K562 (cell line): ENCODE results near the gene AJAP1. TPM values are rescaled to one million over a fixed set of nuclear protein-coding genes. Genes with fewer than 3 reads are reported as not detected.

Experiments
- ATAC-seq: fragments of 200-7000 bp; cut with Tn5 transposase; 3 replicates; pipeline ENCODE4 v1.9.1; 2020; ENCODE audit warnings: moderate library complexity
- BruUV-seq: library from RNA; stranded (reverse); fragments of 400-500 nt; replicated peaks from 2 replicates; lab custom pipeline; 2021; lab: Mats Ljungman, UMichigan
- CTCF ChIA-PET: fragments of 300-600 bp; formaldehyde crosslinking; extraction: SDS; loops from one replicate; lab custom pipeline; 2021; ENCODE audit warnings: low intra/inter-chr PET ratio; lab: Yijun Ruan, JAX
- POLR2A ChIA-PET: fragments of 300-600, 350-650 bp; sonication (Branson Sonifier 250); formaldehyde crosslinking; extraction: SDS; loops from one replicate; lab custom pipeline; 2021; ENCODE audit warnings: antibody characterized with exemption, inconsistent platforms; lab: Yijun Ruan, JAX
- DNase-seq, 4 experiments: peaks; one replicate each; pipeline versions ENCODE4 v3.0.0 to v3.0.0-alpha.2; 2011 to 2018; ENCODE audit warnings: low spot score in 3 of 4, mixed read lengths in 3 of 4; ENCODE audit errors: extremely low read depth in 1 of 4
- FAIRE-seq: peaks from 2 replicates; lab custom pipeline; 2011; peaks lifted over from hg19 to GRCh38; lab: Jason Lieb, UNC
- H2AFZ ChIP-seq: 2 replicates; pipeline ENCODE4 v1.6.0; 2011; ENCODE audit warnings: low read depth, low read length, control low read depth, inconsistent platforms
- H3K27ac ChIP-seq: fragments of 200-600 bp; 3 replicates; pipeline ENCODE4 v1.8.0; 2011; ENCODE audit warnings: low read depth, mild to moderate bottlenecking, control low read depth, inconsistent platforms, low read length, moderate library complexity, mixed read lengths; ENCODE audit errors: extremely low read depth
- H3K27me3 ChIP-seq, 2 experiments: fragments of 300-600 bp in 1 of 2; 2 replicates in 1 of 2; 3 replicates in 1 of 2; pipeline versions ENCODE4 v1.6.0 to v1.8.0; 2011; ENCODE audit warnings: inconsistent platforms in 2 of 2, low read length in 2 of 2, mild to moderate bottlenecking in 1 of 2, mixed read lengths in 1 of 2, moderate library complexity in 1 of 2; ENCODE audit not compliant: control insufficient read depth in 2 of 2, insufficient read depth in 2 of 2
- H3K36me3 ChIP-seq: fragments of 300-600 bp; 3 replicates; pipeline ENCODE4 v1.8.0; 2011; ENCODE audit warnings: mild to moderate bottlenecking, low read length, inconsistent platforms; ENCODE audit not compliant: control insufficient read depth, insufficient read depth
- H3K4me1 ChIP-seq, 2 experiments: fragments of 200-600 bp in 1 of 2; replicated peaks in 1 of 2; 2 replicates in 1 of 2; 3 replicates in 1 of 2; pipeline versions ENCODE4 v1.5.1 to v1.8.0; 2011; ENCODE audit warnings: inconsistent platforms in 2 of 2, low read length in 2 of 2, mild to moderate bottlenecking in 1 of 2, mixed read lengths in 1 of 2, moderate library complexity in 1 of 2; ENCODE audit not compliant: control insufficient read depth in 2 of 2, insufficient read depth in 2 of 2
- H3K4me2 ChIP-seq: 2 replicates; pipeline ENCODE4 v1.6.1; 2011; ENCODE audit warnings: low read length, control low read depth, inconsistent platforms, mixed read lengths; ENCODE audit not compliant: insufficient read depth
- H3K4me3 ChIP-seq: fragments of 200-600 bp; sonication (generic), shearing (Covaris generic); 2 replicates; pipeline ENCODE4 v1.5.1; 2016; ENCODE audit warnings: control low read depth, inconsistent platforms
- H3K79me2 ChIP-seq: fragments of 200-600 bp; 3 replicates; pipeline ENCODE4 v1.8.0; 2011; ENCODE audit warnings: low read length, inconsistent platforms; ENCODE audit not compliant: control insufficient read depth, insufficient read depth
- H3K9ac ChIP-seq, 2 experiments: 2 replicates each; pipeline versions ENCODE4 v1.6.0 to v1.6.1; 2011; ENCODE audit warnings: low read depth in 2 of 2, low read length in 2 of 2, control low read depth in 1 of 2, inconsistent platforms in 1 of 2, mild to moderate bottlenecking in 1 of 2, mixed read lengths in 1 of 2; ENCODE audit not compliant: insufficient read depth in 1 of 2
- H3K9me1 ChIP-seq: one replicate; pipeline ENCODE4 v1.6.0; 2011; ENCODE audit warnings: inconsistent platforms, mild to moderate bottlenecking, low read length, moderate library complexity; ENCODE audit not compliant: control insufficient read depth, insufficient read depth
- H3K9me3 ChIP-seq: replicated peaks from 2 replicates; pipeline ENCODE4 v1.5.1; 2011; ENCODE audit warnings: low read depth, low read length, inconsistent platforms; ENCODE audit not compliant: control insufficient read depth, insufficient read depth
- H4K20me1 ChIP-seq: replicated peaks from 2 replicates; pipeline ENCODE4 v1.6.1; 2011; ENCODE audit warnings: low read length, inconsistent platforms, mixed read lengths; ENCODE audit not compliant: control insufficient read depth, insufficient read depth
- CBFB ChIP-seq: sonication (generic); formaldehyde crosslinking; IDR thresholded peaks from 2 replicates; pipeline ENCODE4 v1.4.0; 2020; ENCODE audit warnings: mild to moderate bottlenecking, missing genetic modification reagents
- HDAC3 ChIP-seq: fragments of 450-650 bp; IDR thresholded peaks from 2 replicates; pipeline ENCODE4 v1.6.1; 2018; ENCODE audit warnings: borderline replicate concordance, mild to moderate bottlenecking, moderate library complexity; ENCODE audit not compliant: partially characterized antibody
- KHSRP ChIP-seq: fragments of 450-650 bp; IDR thresholded peaks from 2 replicates; pipeline ENCODE4 v1.6.1; 2017
- NR3C1 ChIP-seq: sonication (generic); formaldehyde crosslinking; IDR thresholded peaks from 2 replicates; pipeline ENCODE4 v1.8.1; 2022; ENCODE audit warnings: missing genetic modification reagents
- POLR2G ChIP-seq: fragments of 200-400 bp; formaldehyde crosslinking; IDR thresholded peaks from 2 replicates; pipeline ENCODE4 v1.6.1; 2017; ENCODE audit warnings: low read depth, mild to moderate bottlenecking, antibody characterized with exemption, low read length, moderate library complexity
- RBM15 ChIP-seq: fragments of 200-400 bp; formaldehyde crosslinking; IDR thresholded peaks from 2 replicates; pipeline ENCODE4 v1.6.1; 2018; ENCODE audit warnings: mild to moderate bottlenecking, low read length, moderate library complexity; ENCODE audit not compliant: insufficient read depth
- SOX6 ChIP-seq: fragments of 450-650 bp; IDR thresholded peaks from 2 replicates; pipeline ENCODE4 v1.6.1; 2014; ENCODE audit warnings: mild to moderate bottlenecking
- ZKSCAN3 ChIP-seq: fragments of 250-450 bp; sonication (Bioruptor Pico); IDR thresholded peaks from 2 replicates; pipeline ENCODE4 v1.4.0; 2020
- ZNF3 ChIP-seq: fragments of 250-450 bp; sonication (Bioruptor Pico); IDR thresholded peaks from 2 replicates; pipeline ENCODE4 v1.5.0; 2021; ENCODE audit warnings: mild to moderate bottlenecking, moderate library complexity
- WGBS: fragments of 100-300 bp; shearing (Covaris generic); methylation state at CpG from one replicate; pipeline ENCODE4 v1.1.6; 2016; ENCODE audit warnings: low coverage, mixed read lengths; ENCODE audit not compliant: insufficient coverage; ENCODE audit errors: missing lambda C conversion rate; 5-methylcytosine and 5-hydroxymethylcytosine counted together
- in situ Hi-C: fragments of 300-500 bp; cut with MboI; formaldehyde crosslinking; loops from 4 replicates; pipeline ENCODE4 v1.15.0; 2018; ENCODE audit warnings: inconsistent platforms, mixed read lengths
- intact Hi-C: fragments of 100-400 bp; cut with micrococcal nuclease; formaldehyde crosslinking; loops from 2 replicates; pipeline ENCODE4 v1.14.2; 2022
- polyA plus RNA-seq, 8 experiments: library from polyadenylated mRNA; depleted of rRNA in 4 of 8; stranded (reverse) in 5 of 8; unstranded in 3 of 8; fragments of >200 nt; fragmentation: Nextera tagmentation in 2 of 8; fragmentation: Illumina TruSeq in 1 of 8; extraction: Ambion mirVana in 2 of 8; extraction: Trizol in 1 of 8; gene quantifications; 2 replicates each; pipeline versions ENCODE4 v1.2.1 to v1.2.3, GENCODE V29; 2011 to 2014; ENCODE audit warnings: inconsistent platforms in 1 of 8, missing spikeins in 1 of 8
- total RNA-seq, 7 experiments: library from RNA; depleted of rRNA in 6 of 7; stranded (reverse); fragments of >200 nt in 6 of 7; fragmentation: Illumina TruSeq in 2 of 7; extraction: Trizol in 2 of 7; gene quantifications; 2 replicates each; pipeline versions ENCODE4 v1.2.1 to v1.2.3, GENCODE V29; 2011 to 2021; ENCODE audit warnings: low replicate concordance in 1 of 7
- TF ChIP-seq, protein P1 (sequence below), 2 experiments: fragments of 450-650 bp in 1 of 2; IDR thresholded peaks; 2 replicates each; pipeline ENCODE4 v1.6.1; 2011 to 2017; ENCODE audit warnings: low read depth in 2 of 2, antibody characterized with exemption in 1 of 2, borderline replicate concordance in 1 of 2, low read length in 1 of 2, mild to moderate bottlenecking in 1 of 2, mixed read lengths in 1 of 2; ENCODE audit not compliant: control insufficient read depth in 1 of 2

AJAP1 gene
- total and polyA plus RNA-seq, 9 of the 15 experiments (the other 6 are each of a cell fraction or from before 2014, with no cell fraction given) = not detected

DNA sequence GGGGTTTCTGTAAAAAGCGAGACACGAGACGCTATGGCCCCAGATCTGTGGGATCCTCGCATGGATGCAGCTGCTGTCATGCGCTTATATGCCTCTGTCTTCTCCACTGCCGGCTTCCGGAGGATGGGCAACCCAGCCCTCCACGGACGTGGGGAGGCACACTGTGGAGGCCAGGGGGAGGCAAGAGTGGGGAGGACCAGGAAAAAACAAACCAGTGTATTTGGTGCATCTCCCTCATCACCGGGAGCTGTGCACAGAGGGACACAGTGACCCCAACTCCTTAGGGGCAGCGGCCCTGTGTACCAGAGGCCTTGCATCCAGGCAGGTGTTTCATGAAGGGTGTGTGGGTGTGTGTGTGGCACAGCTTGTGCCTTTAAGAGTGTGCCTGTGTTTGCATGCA, 95.0 kb downstream of the AJAP1 start:
- in situ Hi-C loops = no loop called here

More for the DNA sequence above, 95.0 kb downstream of the AJAP1 start:
- DNase-seq (no peak), ATAC-seq (no peak), FAIRE-seq (no peak)
- CTCF ChIA-PET = no interaction called here
- Histone ChIP-seq H3K9me3 (no peaks in the 10 kb centered on the region), H3K4me2 (no peak overlapping the region), H4K20me1 (no peaks in the 10 kb centered on the region), H3K4me1 (no peaks in the 10 kb centered on the region), H3K4me3 (no peak overlapping the region), H2AFZ (no peak overlapping the region), H3K36me3 (no peaks in the 10 kb centered on the region), H3K9me1 (no peaks in the 10 kb centered on the region), H3K27ac (no peak overlapping the region), H3K9ac (no peak overlapping the region), H3K27me3 (peaks cover 0 to 8% of the 10 kb centered on the region in 2 experiments; a peak in 1 of 5 replicates), H3K79me2 (no peaks in the 10 kb centered on the region)
- WGBS = 3% methylated on average over 11 of the region's 11 CpGs
- BruUV-seq = no TSS peak
- TF ChIP-seq RBM15 (no peak), ZNF3 (CRISPR knock-in tag) (no peak), SOX6 (no peak), HDAC3 (no peak), POLR2G (no peak), ZKSCAN3 (CRISPR knock-in tag) (no peak), KHSRP (no peak), NR3C1 (CRISPR knock-in tag) (no peak), CBFB (no peak)
- TF ChIP-seq, protein P1, sequence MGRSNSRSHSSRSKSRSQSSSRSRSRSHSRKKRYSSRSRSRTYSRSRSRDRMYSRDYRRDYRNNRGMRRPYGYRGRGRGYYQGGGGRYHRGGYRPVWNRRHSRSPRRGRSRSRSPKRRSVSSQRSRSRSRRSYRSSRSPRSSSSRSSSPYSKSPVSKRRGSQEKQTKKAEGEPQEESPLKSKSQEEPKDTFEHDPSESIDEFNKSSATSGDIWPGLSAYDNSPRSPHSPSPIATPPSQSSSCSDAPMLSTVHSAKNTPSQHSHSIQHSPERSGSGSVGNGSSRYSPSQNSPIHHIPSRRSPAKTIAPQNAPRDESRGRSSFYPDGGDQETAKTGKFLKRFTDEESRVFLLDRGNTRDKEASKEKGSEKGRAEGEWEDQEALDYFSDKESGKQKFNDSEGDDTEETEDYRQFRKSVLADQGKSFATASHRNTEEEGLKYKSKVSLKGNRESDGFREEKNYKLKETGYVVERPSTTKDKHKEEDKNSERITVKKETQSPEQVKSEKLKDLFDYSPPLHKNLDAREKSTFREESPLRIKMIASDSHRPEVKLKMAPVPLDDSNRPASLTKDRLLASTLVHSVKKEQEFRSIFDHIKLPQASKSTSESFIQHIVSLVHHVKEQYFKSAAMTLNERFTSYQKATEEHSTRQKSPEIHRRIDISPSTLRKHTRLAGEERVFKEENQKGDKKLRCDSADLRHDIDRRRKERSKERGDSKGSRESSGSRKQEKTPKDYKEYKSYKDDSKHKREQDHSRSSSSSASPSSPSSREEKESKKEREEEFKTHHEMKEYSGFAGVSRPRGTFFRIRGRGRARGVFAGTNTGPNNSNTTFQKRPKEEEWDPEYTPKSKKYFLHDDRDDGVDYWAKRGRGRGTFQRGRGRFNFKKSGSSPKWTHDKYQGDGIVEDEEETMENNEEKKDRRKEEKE (IDR thresholded peaks at IDR 0.05; ENCODE audit: borderline replicate concordance in 1 of 2, control insufficient read depth in 1 of 2, low read depth in 2 of 2, low read length in 1 of 2) = no peak
- intact Hi-C loops = no loop called here
- POLR2A ChIA-PET = interaction anchor here (1.2 to 1.3 kb wide), 2 partner anchors 8 to 26 kb away, joined by 4 to 5 read pairs; no protein-coding TSS in a partner anchor
